Mononuclear cell (primary cell): ENCODE data around the gene SWAP70. TPM values are rescaled to one million over a fixed set of nuclear protein-coding genes. Genes with fewer than 3 reads are reported as not detected.

ENCODE experiments used
- H3K27me3 ChIP-seq: 2 replicates; pipeline ENCODE4 v1.6.0; 2011; ENCODE audit warnings: low read length, control low read depth; ENCODE audit not compliant: insufficient read depth
- H3K4me1 ChIP-seq: 2 replicates; pipeline ENCODE4 v1.5.1; 2011; ENCODE audit warnings: mild to moderate bottlenecking, low read length, control low read depth; ENCODE audit not compliant: insufficient read depth
- H3K4me3 ChIP-seq: 2 replicates; pipeline ENCODE4 v1.5.1; 2011; ENCODE audit warnings: mild to moderate bottlenecking, low read length, moderate library complexity
- H3K9me3 ChIP-seq: 2 replicates; pipeline ENCODE4 v1.5.1; 2011; ENCODE audit warnings: low read depth, mild to moderate bottlenecking, control low read depth, low read length
- total RNA-seq: library from RNA; depleted of rRNA; stranded (reverse); fragments of >200 nt; gene quantifications from one replicate; pipeline ENCODE4 v1.2.3, GENCODE V29; 2012

The SWAP70 gene
- total RNA-seq, 1 donor = 30.3 TPM

DNA sequence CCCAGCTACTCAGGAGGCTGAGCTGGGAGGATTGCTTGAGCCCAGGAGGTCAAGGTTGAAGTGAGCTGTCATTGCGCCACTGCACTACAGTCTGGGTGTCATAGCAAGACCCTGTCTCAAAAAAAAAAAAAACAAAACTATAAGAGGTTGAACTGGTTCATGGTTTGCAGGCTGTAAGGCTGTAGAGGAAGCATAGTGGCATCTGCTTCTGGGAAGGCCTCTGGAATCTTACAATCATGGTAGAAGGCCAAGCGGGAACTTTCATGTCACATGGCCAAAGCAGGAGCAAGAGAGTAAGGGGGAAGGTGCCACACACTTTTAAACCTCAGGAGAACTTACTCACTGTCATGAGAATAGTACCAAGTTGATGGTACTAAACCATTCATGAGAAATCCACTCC is 109.6 kb downstream of the SWAP70 start:
- no peaks in the 10 kb centered on the region for H3K9me3 ChIP-seq
- no peaks in the 10 kb centered on the region for H3K27me3 ChIP-seq
- H3K4me3 ChIP-seq = no peak overlapping the region
- no peaks in the 10 kb centered on the region for H3K4me1 ChIP-seq

DNA sequence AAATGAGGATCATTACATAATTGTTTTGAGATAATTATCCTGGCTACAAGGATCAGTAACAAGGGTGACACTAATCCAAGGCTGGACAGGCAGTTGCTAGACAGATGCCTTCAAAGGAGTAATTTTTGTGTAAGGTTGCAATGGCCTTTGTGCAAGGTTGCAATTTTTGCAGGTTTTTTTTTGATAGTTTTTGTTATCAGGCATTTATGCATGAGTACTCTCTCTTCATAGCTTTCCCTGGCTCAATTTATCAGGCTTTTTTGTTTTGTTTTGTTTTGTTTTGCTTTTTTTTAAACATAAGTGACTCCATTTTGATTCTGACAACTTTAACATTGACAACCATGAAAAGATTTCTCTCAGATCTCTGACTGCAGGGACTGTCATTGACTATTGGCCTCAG is 110.2 kb downstream of the SWAP70 start:
- Histone ChIP-seq H3K4me1 (no peaks in the 10 kb centered on the region), H3K9me3 (no peaks in the 10 kb centered on the region), H3K27me3 (no peaks in the 10 kb centered on the region), H3K4me3 (no peak overlapping the region)

DNA sequence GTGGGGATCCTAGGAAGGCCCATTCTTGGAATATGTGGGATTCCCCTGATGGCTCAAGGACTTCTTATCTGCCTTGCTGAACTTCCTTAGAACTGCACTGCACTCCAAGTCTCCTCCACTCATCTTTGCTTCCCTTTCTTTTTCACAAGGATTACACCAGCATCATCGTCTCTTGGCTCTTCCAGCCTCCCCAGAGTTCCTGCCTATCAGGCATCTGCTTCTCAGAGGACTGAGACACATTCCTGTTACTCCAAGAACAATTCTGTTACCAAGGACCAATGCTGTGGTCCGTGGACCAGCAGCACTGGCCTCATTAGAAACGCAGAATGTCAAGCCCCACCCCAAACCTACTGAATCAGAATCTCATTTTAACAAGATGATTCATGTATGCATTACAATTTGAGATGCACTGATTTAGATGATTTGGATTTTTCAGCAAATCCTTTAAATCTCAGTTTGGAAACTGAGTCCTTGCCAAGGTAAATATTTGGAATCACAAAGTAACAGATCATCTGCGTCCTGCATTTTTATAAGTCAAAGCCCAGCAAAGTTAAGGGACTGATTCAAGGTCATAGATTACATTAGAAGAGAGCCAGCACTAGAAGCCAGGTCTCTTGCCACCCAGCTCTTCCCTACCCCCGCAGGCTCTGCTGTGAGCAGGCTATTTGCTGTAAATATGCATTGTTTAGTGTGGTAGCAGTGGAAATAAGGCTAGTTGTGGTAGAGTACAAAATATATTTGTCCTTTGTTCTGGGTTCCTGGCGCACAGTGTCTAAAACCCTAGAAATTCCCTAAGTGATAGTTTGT is 110.9 kb downstream of the SWAP70 start:
- H3K4me1 ChIP-seq = no peaks in the 10 kb centered on the region
- H3K27me3 ChIP-seq = no peaks in the 10 kb centered on the region
- H3K9me3 ChIP-seq = no peaks in the 10 kb centered on the region
- no peak overlapping the region for H3K4me3 ChIP-seq

DNA sequence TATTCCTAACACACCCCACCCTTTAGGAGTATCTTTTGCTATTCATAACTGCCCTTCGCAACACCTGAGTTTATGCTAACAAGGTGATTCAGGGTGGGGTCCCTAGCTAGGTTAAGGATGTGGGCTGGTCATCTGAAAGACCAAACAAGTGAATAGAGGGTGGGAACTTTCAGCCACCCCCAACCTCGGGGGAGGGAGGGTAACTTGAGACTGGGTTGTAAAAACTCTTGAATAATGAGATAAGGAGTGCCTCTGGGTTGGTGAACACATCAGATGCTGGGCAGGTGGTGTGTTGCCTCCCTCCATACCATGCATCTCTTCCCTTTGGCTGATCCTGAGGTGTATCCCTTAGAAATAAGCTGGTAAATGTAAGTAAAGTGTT is 111.5 kb downstream of the SWAP70 start:
- H3K27me3 ChIP-seq = no peaks in the 10 kb centered on the region
- no peak overlapping the region for H3K4me3 ChIP-seq
- no peaks in the 10 kb centered on the region for H3K4me1 ChIP-seq
- H3K9me3 ChIP-seq = no peaks in the 10 kb centered on the region

DNA sequence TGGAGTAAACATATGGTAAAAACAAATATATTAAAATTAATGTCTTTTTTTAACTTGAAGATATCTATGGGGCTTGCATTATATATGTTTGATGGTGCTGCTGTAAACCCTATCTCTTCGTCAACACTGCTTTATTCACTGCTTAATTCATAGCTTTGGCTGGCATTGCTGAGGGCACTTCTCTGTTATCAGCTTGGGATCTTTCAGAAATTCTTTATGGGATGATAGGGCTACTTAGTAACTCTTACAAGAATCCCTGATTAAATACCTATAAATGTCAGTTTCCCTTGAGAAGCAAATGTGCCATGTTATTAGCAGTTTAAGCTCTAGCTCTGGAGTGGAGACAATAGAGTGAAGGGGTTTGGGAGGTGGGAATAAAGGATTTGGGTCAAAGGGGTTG is 112.3 kb downstream of the SWAP70 start:
- H3K4me1 ChIP-seq = no peaks in the 10 kb centered on the region
- H3K4me3 ChIP-seq = no peak overlapping the region
- no peaks in the 10 kb centered on the region for H3K27me3 ChIP-seq
- no peaks in the 10 kb centered on the region for H3K9me3 ChIP-seq

DNA sequence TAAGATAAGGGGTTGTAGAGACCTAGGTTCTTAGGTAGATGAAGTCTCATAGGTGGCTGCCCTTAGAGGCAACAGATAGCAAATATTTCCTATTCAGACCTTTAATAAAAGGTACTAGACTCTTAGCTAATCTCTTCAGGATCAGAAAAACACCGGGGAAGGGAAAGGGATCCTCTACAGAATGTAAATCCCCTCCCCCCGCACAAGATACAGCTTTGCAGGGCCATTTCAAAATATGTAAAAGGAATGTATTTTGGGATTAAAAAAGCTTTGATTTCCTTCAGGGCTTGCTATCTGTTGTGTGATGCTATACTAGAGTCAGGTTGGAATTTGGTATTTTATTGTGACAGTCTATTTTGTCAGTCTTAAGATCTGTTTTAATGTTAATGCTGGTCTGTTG is 113.2 kb downstream of the SWAP70 start:
- Histone ChIP-seq H3K27me3 (no peaks in the 10 kb centered on the region), H3K4me3 (no peak overlapping the region), H3K4me1 (no peaks in the 10 kb centered on the region), H3K9me3 (no peaks in the 10 kb centered on the region)

DNA sequence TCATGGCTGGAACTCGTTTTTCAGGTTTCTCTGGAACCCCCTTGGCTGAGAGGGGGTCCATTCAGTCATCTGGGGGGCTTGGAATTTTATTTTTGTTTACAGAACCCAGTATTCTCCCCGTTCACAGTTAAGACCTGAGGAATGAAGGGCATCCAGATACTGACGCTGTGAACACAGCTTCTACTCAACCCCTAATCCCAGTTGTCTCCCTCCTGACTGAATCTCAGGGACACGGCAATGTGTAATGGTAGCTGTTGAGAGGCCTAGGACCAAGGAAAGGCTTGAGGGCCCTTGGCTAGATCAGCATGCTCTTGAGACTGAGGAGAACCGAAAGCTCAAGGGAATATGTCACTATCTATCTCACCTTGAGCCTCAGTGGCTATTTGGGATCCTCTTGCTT is 113.6 kb downstream of the SWAP70 start:
- no peak overlapping the region for H3K4me3 ChIP-seq
- no peaks in the 10 kb centered on the region for H3K9me3 ChIP-seq
- H3K4me1 ChIP-seq = no peaks in the 10 kb centered on the region
- no peaks in the 10 kb centered on the region for H3K27me3 ChIP-seq

GRCh38 chr11:9780929-9781328 is 117.1 kb downstream of the SWAP70 start:
- no peak overlapping the region for H3K4me3 ChIP-seq
- H3K4me1 ChIP-seq = no peaks in the 10 kb centered on the region
- H3K27me3 ChIP-seq = no peaks in the 10 kb centered on the region
- H3K9me3 ChIP-seq = no peaks in the 10 kb centered on the region

GRCh38 chr11:9783986-9784385 is 120.1 kb downstream of the SWAP70 start:
- Histone ChIP-seq H3K4me3 (no peak overlapping the region), H3K27me3 (no peaks in the 10 kb centered on the region), H3K9me3 (no peaks in the 10 kb centered on the region), H3K4me1 (peaks cover 8% of the 10 kb centered on the region)

DNA sequence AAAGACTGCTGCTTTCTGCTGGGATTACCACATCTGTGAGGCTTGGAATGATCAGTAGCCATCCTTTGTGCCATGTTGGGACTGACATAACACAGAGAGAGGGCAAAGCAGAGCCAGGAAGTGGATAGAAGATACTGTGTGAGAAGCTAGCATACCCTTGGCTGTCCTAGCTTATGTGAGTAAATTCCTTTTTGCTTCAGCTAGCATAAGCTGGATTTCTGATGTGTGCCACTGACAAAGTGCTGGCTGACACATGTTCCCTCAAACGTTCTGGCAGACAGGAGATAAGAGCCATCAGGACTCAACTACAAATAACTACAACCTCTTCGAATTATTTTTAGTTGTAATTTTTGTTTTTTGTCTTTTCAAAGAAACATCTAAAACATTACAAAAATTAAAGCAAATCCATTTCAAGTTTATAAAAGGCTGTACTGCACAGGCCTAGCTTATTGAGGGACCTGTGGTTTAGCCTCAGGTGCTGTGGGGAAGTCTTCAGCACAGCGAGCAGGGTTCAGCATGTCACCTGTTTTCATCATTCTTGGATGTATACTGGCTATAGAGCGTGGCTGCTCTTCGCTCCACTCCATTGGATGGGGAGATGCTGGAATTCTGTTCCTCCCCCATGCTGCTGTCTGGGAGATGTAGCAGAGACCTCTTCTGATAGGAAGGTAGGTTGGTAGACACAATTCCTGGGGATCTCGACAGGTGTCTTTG is 120.9 kb downstream of the SWAP70 start:
- H3K9me3 ChIP-seq = no peaks in the 10 kb centered on the region
- H3K4me1 ChIP-seq = peaks cover 9% of the 10 kb centered on the region
- H3K4me3 ChIP-seq = no peak overlapping the region
- H3K27me3 ChIP-seq = no peaks in the 10 kb centered on the region

GRCh38 chr11:9787260-9787659 is 123.4 kb downstream of the SWAP70 start:
- no peaks in the 10 kb centered on the region for H3K27me3 ChIP-seq
- H3K4me3 ChIP-seq = no peak overlapping the region
- H3K4me1 ChIP-seq = peaks cover 9% of the 10 kb centered on the region
- H3K9me3 ChIP-seq = no peaks in the 10 kb centered on the region

DNA sequence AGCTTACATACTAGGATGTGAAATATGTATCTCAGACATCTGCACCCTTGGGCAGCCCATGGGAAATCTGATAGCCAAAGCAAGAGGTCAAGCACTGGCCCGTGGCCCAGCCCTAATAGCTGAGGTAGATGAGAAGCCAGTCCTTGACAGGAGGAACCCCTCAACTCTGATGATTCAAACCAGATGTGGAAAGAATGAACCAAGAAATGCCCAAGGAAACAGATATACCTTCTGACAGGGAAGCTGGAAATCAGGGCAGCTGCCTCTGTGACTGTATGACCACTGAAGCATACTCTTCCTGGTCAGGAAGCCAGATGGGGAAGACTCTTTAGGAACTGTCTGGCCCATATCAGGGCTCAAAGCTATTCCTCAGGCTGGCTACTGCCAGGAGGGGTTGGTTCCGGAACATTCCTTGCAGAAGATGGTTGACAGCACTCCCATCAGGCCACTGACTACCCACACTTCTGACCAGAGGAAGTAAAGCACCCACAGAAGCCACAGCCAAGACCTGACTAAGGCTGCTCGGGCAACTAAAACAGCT is 124.2 kb downstream of the SWAP70 start:
- peaks cover 9% of the 10 kb centered on the region for H3K4me1 ChIP-seq
- H3K4me3 ChIP-seq = no peak overlapping the region
- H3K9me3 ChIP-seq = no peaks in the 10 kb centered on the region
- no peaks in the 10 kb centered on the region for H3K27me3 ChIP-seq

DNA sequence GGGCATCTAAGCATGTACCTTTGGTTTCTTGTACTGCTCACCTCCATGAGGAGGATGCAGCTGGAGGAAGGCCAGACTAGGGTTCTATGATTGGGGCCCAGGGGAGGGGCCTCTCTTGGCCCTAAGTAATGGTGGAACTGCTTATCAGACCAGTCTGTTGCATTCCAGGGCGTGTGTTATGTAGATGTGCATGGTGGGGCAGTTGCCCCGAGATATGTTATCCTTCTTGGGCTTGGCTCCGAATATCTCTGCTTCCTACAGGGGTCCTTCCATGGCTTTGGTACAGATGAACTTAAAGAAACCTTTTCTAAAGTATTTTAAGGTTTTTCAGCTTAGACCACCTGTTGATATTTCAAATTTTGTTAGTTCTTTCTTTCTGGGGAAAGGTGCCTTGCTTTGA is 126.0 kb downstream of the SWAP70 start:
- Histone ChIP-seq H3K27me3 (no peaks in the 10 kb centered on the region), H3K4me3 (no peak overlapping the region), H3K4me1 (peaks cover 9% of the 10 kb centered on the region), H3K9me3 (no peaks in the 10 kb centered on the region)

- H3K4me3 ChIP-seq = no peak overlapping the region
- peaks cover 9% of the 10 kb centered on the region for H3K4me1 ChIP-seq
- H3K27me3 ChIP-seq = no peaks in the 10 kb centered on the region
- H3K9me3 ChIP-seq = no peaks in the 10 kb centered on the region
Measured at GRCh38 chr11:9790703-9791102, 126.8 kb downstream of the SWAP70 start.

GRCh38 chr11:9796266-9796665 is 132.4 kb downstream of the SWAP70 start:
- H3K27me3 ChIP-seq = no peaks in the 10 kb centered on the region

More at GRCh38 chr11:9796266-9796665, 132.4 kb downstream of the SWAP70 start:
- Histone ChIP-seq H3K4me1 (no peaks in the 10 kb centered on the region), H3K9me3 (no peaks in the 10 kb centered on the region), H3K4me3 (no peak overlapping the region)
